Upper lobe of left lung (tissue), 6 donors: ENCODE results near the gene ATXN7L1. TPM values are rescaled to one million over a fixed set of nuclear protein-coding genes. Genes with fewer than 3 reads are reported as not detected.

Source experiments
- ATAC-seq, 2 donors: fragments of 200-7000 bp; cut with Tn5 transposase; one replicate each; pipeline ENCODE4 v1.9.1; 2022; ENCODE audit warnings: mild to moderate bottlenecking in 2 of 2, moderate library complexity in 2 of 2; ENCODE audit not compliant: low FRiP score in 2 of 2
- DNase-seq, 2 donors: peaks; one replicate each; pipeline ENCODE4 v3.0.0-alpha.2; 2019 to 2020
- H3K27ac ChIP-seq, 4 donors: fragments of 200-600 bp; sonication (generic); one replicate each; pipeline ENCODE4 v1.5.1; 2016 to 2019
- H3K27me3 ChIP-seq, 4 donors: fragments of 200-600 bp; sonication (generic); one replicate each; pipeline ENCODE4 v1.5.1; 2017 to 2019
- H3K36me3 ChIP-seq, 4 donors: fragments of 200-600 bp; sonication (generic); one replicate each; pipeline ENCODE4 v1.5.1; 2016 to 2019
- H3K4me1 ChIP-seq, 4 donors: fragments of 200-600 bp; sonication (generic); one replicate each; pipeline ENCODE4 v1.5.1; 2018 to 2019
- H3K4me3 ChIP-seq, 4 donors: fragments of 200-600 bp; sonication (generic); one replicate each; pipeline ENCODE4 v1.5.1; 2017 to 2019; ENCODE audit warnings: mild to moderate bottlenecking in 2 of 4, moderate library complexity in 1 of 4
- H3K9me3 ChIP-seq, 4 donors: fragments of 200-600 bp; sonication (generic); one replicate each; pipeline ENCODE4 v1.5.1; 2018 to 2019
- EP300 ChIP-seq, 4 donors: sonication (generic); formaldehyde crosslinking; IDR thresholded peaks; one replicate each; pipeline ENCODE4 v1.5.1; 2017; ENCODE audit warnings: antibody characterized with exemption in 4 of 4, control low read depth in 2 of 4
- POLR2A ChIP-seq, 4 donors: fragments of 450-650 bp; IDR thresholded peaks; one replicate each; pipeline ENCODE4 v1.5.1; 2016 to 2017; ENCODE audit warnings: antibody characterized with exemption in 4 of 4, mild to moderate bottlenecking in 2 of 4
- POLR2AphosphoS5 ChIP-seq, 2 donors: sonication (generic); formaldehyde crosslinking; IDR thresholded peaks; one replicate each; pipeline ENCODE4 v1.5.1; 2017; ENCODE audit warnings: antibody characterized with exemption in 2 of 2
- WGBS, 2 donors: methylation state at CpG; one replicate each; pipeline ENCODE4 v1.1.5; 2017 to 2018; 5-methylcytosine and 5-hydroxymethylcytosine counted together
- total RNA-seq, 6 donors: library from RNA; depleted of rRNA in 4 of 6; stranded (reverse); fragments of >200 nt in 4 of 6; gene quantifications; one replicate each; pipeline versions ENCODE4 v1.1.0 to v1.2.1, GENCODE V29; 2016 to 2021
- TF ChIP-seq, protein P1 (sequence below), 6 experiments: fragments of 450-650 bp in 4 of 6; fragments of 200-600 bp in 2 of 6; sonication (generic) in 2 of 6; IDR thresholded peaks; one replicate each; pipeline ENCODE4 v1.5.1; 2016 to 2019; ENCODE audit warnings: antibody characterized with exemption in 6 of 6
- donor health status: DM: no; HTN: no; CAD: no; lungs with moderate emphysema.
- donor health status: DM: no; HTN: yes; CAD: no; lungs with severe emphysema.

ATXN7L1 gene
- total RNA-seq, 6 donors from 2014 or later, result 7.1 to 43.0 (median 13.4) TPM

DNA sequence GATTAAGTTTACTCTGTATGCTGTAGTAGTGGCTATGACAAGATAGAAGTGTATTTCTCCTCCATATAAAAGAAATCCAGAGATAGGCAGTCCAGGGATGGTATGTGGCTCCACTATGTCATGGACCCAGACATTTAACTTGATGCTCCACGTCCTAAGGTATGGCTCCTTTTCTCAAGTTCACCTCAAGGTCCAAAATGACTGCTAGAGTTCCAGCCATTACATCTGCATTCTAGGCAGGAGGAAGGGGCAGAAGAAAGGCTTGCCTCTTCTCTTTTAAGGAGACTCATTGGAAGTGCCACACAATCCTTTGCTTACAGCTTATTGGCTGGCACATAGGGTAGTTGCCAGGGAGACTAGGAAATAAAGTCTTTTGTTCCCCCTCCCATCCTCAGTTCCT lies 27.7 kb upstream of the ATXN7L1 start:
- DNase-seq (no peak), ATAC-seq (no peak)
- WGBS, 2 donors, result 73 to 89% methylated on average over 1 of the region's 1 CpG
- H3K4me3 ChIP-seq, result no peak overlapping the region
- no peaks in the 10 kb centered on the region for H3K36me3 ChIP-seq
- H3K27me3 ChIP-seq, result no peaks in the 10 kb centered on the region
- TF ChIP-seq POLR2AphosphoS5 (IDR thresholded peaks at IDR 0.05) (no peak), POLR2A (IDR thresholded peaks at IDR 0.05) (no peak), EP300 (IDR thresholded peaks at IDR 0.05) (no peak)
- TF ChIP-seq, protein P1, sequence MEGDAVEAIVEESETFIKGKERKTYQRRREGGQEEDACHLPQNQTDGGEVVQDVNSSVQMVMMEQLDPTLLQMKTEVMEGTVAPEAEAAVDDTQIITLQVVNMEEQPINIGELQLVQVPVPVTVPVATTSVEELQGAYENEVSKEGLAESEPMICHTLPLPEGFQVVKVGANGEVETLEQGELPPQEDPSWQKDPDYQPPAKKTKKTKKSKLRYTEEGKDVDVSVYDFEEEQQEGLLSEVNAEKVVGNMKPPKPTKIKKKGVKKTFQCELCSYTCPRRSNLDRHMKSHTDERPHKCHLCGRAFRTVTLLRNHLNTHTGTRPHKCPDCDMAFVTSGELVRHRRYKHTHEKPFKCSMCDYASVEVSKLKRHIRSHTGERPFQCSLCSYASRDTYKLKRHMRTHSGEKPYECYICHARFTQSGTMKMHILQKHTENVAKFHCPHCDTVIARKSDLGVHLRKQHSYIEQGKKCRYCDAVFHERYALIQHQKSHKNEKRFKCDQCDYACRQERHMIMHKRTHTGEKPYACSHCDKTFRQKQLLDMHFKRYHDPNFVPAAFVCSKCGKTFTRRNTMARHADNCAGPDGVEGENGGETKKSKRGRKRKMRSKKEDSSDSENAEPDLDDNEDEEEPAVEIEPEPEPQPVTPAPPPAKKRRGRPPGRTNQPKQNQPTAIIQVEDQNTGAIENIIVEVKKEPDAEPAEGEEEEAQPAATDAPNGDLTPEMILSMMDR (IDR thresholded peaks at IDR 0.05), result no peak
- H3K9me3 ChIP-seq, result no peaks in the 10 kb centered on the region
- no peak overlapping the region for H3K27ac ChIP-seq
- no peaks in the 10 kb centered on the region for H3K4me1 ChIP-seq

DNA sequence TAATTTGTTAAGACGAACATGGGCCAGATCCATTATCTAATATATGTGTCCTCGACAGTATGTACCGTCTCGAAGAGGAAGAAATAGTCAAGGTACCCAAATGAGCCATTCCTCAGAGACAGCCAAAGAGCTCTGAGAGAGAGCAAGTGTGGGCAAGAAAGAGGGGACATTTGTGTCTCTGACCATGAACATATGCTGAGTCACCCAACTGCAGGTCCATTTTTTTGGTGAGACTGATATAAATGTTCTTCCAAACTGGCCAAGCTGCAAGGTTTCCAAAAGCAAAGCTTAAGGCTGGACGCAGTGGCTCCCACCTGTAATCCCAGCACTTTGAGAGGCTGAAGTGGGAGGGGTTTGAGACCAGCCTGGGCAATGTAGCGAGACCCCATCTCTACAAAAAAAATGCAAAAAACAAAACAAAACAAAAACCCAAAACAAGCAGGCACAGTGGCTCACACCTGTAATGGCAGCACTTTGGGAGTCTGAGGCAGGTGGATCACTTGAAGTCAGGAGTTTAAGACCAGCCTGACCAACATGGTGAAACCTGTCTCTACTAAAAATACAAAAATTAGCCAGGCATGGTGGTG lies 26.0 kb upstream of the ATXN7L1 start:
- 93 to 97% methylated on average over 6 of the region's 6 CpGs for WGBS, 2 donors
- ATAC-seq (no peak), DNase-seq (no peak)
- H3K27ac ChIP-seq, result no peak overlapping the region
- TF ChIP-seq, protein P1 (IDR thresholded peaks at IDR 0.05), result no peak
- TF ChIP-seq EP300 (IDR thresholded peaks at IDR 0.05), result no peak
- no peak for TF ChIP-seq POLR2A (IDR thresholded peaks at IDR 0.05)
- no peak for TF ChIP-seq POLR2AphosphoS5 (IDR thresholded peaks at IDR 0.05)
- H3K4me3 ChIP-seq, result no peak overlapping the region
- H3K9me3 ChIP-seq, result no peaks in the 10 kb centered on the region
- no peaks in the 10 kb centered on the region for H3K36me3 ChIP-seq
- no peaks in the 10 kb centered on the region for H3K4me1 ChIP-seq
- H3K27me3 ChIP-seq, result no peaks in the 10 kb centered on the region

DNA sequence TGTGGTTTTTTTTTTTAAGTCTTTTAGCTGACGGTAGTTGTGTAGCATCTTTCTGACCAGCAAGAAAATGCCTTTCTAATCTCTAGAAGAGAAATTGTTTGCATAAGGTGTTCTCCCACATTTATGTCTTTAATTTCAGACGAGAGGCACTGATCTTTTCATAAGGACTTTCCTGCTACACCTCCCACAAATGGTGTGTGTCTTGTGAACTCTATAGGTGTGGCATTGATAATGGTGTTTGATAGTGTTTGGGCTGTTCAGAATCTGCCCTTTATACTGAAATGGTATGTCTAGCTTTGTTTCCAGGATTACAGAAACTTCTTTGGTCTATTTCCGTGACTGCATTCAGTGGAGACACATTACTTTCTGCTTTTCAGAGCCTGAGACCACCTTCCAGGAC lies 21.6 kb upstream of the ATXN7L1 start:
- H3K4me3 ChIP-seq, result no peak overlapping the region
- ATAC-seq (no peak), DNase-seq (no peak)
- H3K27ac ChIP-seq, result no peak overlapping the region
- 74 to 80% methylated on average over 3 of the region's 3 CpGs for WGBS, 2 donors
- H3K27me3 ChIP-seq, result no peaks in the 10 kb centered on the region
- TF ChIP-seq, protein P1 (IDR thresholded peaks at IDR 0.05), result no peak
- no peak for TF ChIP-seq EP300 (IDR thresholded peaks at IDR 0.05)
- no peak for TF ChIP-seq POLR2A (IDR thresholded peaks at IDR 0.05)
- TF ChIP-seq POLR2AphosphoS5 (IDR thresholded peaks at IDR 0.05), result no peak
- H3K4me1 ChIP-seq, result peaks cover 0 to 5% (median 0%) of the 10 kb centered on the region in 4 donors
- no peaks in the 10 kb centered on the region for H3K9me3 ChIP-seq
- no peaks in the 10 kb centered on the region for H3K36me3 ChIP-seq

DNA sequence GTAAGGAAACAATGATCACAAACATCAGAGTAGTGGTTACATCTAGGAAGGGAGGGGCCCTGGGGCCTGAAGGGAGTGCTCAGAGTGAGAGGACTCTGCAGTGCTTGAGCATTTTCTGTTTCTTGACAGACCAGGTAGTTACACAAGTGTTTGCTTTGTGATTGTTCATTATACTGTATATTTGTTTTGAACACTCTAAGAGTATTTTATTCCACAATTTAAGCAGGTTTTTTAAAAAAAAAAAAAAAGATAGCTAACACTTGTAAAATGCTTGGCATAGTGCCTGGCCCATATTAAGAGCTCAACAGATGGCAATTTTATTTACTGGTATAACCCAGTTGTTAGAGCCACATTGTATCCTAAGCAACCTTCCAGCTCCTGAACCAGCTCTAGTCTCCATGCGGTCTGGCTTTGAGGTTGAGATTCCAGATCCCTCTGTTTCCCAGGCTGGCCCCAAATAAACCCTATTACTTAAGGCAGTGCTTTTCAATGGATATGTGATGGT lies 20.1 kb upstream of the ATXN7L1 start:
- H3K27ac ChIP-seq, result no peak overlapping the region
- 69 to 82% methylated on average over 1 of the region's 1 CpG for WGBS, 2 donors
- DNase-seq, result peak in 1 of 2 donors; percentile 64
- no peaks in the 10 kb centered on the region for H3K27me3 ChIP-seq
- TF ChIP-seq, protein P1 (IDR thresholded peaks at IDR 0.05), result no peak
- no peak for TF ChIP-seq EP300 (IDR thresholded peaks at IDR 0.05)
- no peak for TF ChIP-seq POLR2A (IDR thresholded peaks at IDR 0.05)
- TF ChIP-seq POLR2AphosphoS5 (IDR thresholded peaks at IDR 0.05), result no peak
- no peak overlapping the region for H3K4me3 ChIP-seq
- no peaks in the 10 kb centered on the region for H3K9me3 ChIP-seq
- H3K4me1 ChIP-seq, result peaks cover 0 to 5% (median 0%) of the 10 kb centered on the region in 4 donors
- H3K36me3 ChIP-seq, result no peaks in the 10 kb centered on the region
- peak; percentile 59 to 91 for ATAC-seq

DNA sequence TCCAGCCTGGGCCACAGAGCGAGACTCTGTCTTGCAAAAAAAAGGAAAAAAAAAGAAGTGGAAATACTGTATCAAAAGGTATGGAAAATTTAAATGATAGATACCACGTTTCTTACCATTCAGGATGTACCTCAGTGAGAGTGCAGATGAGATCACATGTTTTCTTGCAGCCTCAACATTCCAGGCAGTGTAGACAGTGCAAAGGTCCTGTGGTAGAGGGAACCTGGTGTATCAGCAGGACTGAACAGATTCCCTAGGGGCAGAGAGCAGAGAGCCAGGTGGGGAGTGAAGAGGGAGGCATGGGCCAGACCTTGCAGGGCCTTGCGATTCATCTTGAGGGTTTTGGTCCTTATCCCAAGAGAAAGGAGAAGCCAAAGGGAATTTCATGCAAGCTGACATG lies 17.7 kb upstream of the ATXN7L1 start:
- H3K27me3 ChIP-seq, result no peaks in the 10 kb centered on the region
- TF ChIP-seq POLR2AphosphoS5 (IDR thresholded peaks at IDR 0.05), result no peak
- no peaks in the 10 kb centered on the region for H3K9me3 ChIP-seq
- WGBS, 2 donors, result 95 to 97% methylated on average over 3 of the region's 3 CpGs
- peaks cover 0 to 5% (median 0%) of the 10 kb centered on the region in 4 donors for H3K4me1 ChIP-seq
- H3K27ac ChIP-seq, result no peak overlapping the region
- no peak overlapping the region for H3K4me3 ChIP-seq
- DNase-seq (no peak), ATAC-seq (no peak)
- no peaks in the 10 kb centered on the region for H3K36me3 ChIP-seq
